Right atrium auricular region (tissue), 2 donors: ENCODE data around the gene NAB2. TPM values are rescaled to one million over a fixed set of nuclear protein-coding genes. Genes with fewer than 3 reads are reported as not detected.

ENCODE experiments used
- DNase-seq: peaks from one replicate; pipeline ENCODE4 v3.0.0-alpha.2; 2019; ENCODE audit warnings: low spot score
- H3K27ac ChIP-seq, 2 donors: fragments of 200-600 bp; sonication (generic); 1 replicate in 1 of 2; 2 replicates in 1 of 2; pipeline ENCODE4 v1.5.1; 2016 to 2019
- H3K27me3 ChIP-seq, 2 donors: fragments of 200-600 bp; sonication (generic); one replicate each; pipeline versions ENCODE4 v1.5.1 to v1.6.0; 2017 to 2019
- H3K36me3 ChIP-seq: fragments of 200-600 bp; sonication (generic); one replicate; pipeline ENCODE4 v1.5.1; 2016
- H3K4me1 ChIP-seq, 2 donors: fragments of 200-600 bp; sonication (generic); one replicate each; pipeline versions ENCODE4 v1.5.1 to v1.6.0; 2017 to 2019
- H3K4me3 ChIP-seq, 2 donors: fragments of 200-600 bp; sonication (generic); 1 replicate in 1 of 2; 2 replicates in 1 of 2; pipeline ENCODE4 v1.5.1; 2017 to 2019; ENCODE audit warnings: mild to moderate bottlenecking in 1 of 2, moderate library complexity in 1 of 2
- H3K9me3 ChIP-seq, 2 donors: fragments of 200-600 bp; sonication (generic); one replicate each; pipeline ENCODE4 v1.5.1; 2019
- CTCF ChIP-seq, 2 donors: fragments of 200-600 bp; sonication (generic); IDR thresholded peaks; one replicate each; pipeline ENCODE4 v1.5.1; 2019; ENCODE audit warnings: antibody characterized with exemption in 2 of 2
- total RNA-seq, 2 donors: library from RNA; depleted of rRNA; stranded (reverse); fragments of >200 nt; gene quantifications; one replicate each; pipeline ENCODE4 v1.1.0, GENCODE V29; 2016

The NAB2 gene
- total RNA-seq, 2 donors from 2014 or later: 9.0 to 21.1 TPM

DNA sequence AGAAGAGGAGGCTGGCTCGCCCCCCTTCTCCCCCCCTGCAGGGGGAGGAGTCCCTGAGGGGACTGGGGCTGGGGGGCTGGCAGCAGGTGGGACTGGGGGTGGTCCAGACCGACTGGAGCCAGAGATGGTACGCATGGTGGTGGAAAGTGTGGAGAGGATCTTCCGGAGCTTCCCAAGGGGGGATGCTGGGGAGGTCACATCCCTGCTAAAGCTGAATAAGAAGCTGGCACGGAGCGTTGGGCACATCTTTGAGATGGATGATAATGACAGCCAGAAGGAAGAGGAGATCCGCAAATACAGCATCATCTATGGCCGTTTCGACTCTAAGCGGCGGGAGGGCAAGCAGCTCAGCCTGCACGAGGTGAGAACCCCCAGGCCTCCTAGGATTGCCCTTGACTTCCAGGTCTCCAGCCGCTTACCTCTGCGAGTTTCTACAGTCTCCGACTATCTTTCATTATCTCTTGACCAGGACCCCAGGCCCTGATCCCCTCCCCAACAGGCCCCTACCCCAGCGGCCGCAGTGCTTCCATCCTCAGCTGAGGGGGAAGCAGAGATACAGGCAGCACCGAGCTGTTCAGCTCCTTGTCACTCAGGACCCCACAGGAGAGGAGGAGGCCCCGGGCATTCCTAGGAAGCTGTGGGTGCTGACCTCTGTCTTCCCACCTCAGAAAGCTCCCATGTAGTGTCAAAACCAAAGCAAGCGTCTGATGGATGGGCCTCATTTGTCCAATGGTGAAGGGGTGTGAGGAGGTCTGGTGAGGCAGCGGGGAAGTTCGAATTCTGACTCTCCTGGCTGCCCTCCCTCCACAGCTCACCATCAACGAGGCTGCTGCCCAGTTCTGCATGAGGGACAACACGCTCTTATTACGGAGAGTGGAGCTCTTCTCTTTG is 3.0 kb downstream of the NAB2 start:
- no peak for DNase-seq
- Histone ChIP-seq H3K4me1 (peaks cover 0 to 62% of the 10 kb centered on the region in 2 donors), H3K4me3 (no peak overlapping the region), H3K9me3 (no peaks in the 10 kb centered on the region), H3K27ac (peak overlapping the region; percentile 15 to 74), H3K27me3 (no peaks in the 10 kb centered on the region), H3K36me3 (peaks cover 49% of the 10 kb centered on the region)
- no peak for TF ChIP-seq CTCF (IDR thresholded peaks at IDR 0.05)

GRCh38 chr12:57092529-57092862 is 3.6 kb downstream of the NAB2 start:
- H3K4me3 ChIP-seq: no peak overlapping the region
- H3K9me3 ChIP-seq: no peaks in the 10 kb centered on the region
- DNase-seq: no peak
- TF ChIP-seq CTCF (IDR thresholded peaks at IDR 0.05): no peak
- H3K27me3 ChIP-seq: no peaks in the 10 kb centered on the region
- peak overlapping the region; percentile 15 to 74 for H3K27ac ChIP-seq
- peaks cover 0 to 60% of the 10 kb centered on the region in 2 donors for H3K4me1 ChIP-seq
- H3K36me3 ChIP-seq: peaks cover 50% of the 10 kb centered on the region

GRCh38 chr12:57092876-57093414 is 4.0 kb downstream of the NAB2 start:
- DNase-seq: no peak
- Histone ChIP-seq H3K4me3 (no peak overlapping the region), H3K4me1 (peaks cover 0 to 56% of the 10 kb centered on the region in 2 donors), H3K27me3 (no peaks in the 10 kb centered on the region), H3K9me3 (no peaks in the 10 kb centered on the region), H3K27ac (peak overlapping the region; percentile 74), H3K36me3 (peaks cover 55% of the 10 kb centered on the region)
- no peak for TF ChIP-seq CTCF (IDR thresholded peaks at IDR 0.05)

- TF ChIP-seq CTCF (IDR thresholded peaks at IDR 0.05): peak in 1 of 2 donors; percentile 58
- H3K9me3 ChIP-seq: no peaks in the 10 kb centered on the region
- no peaks in the 10 kb centered on the region for H3K27me3 ChIP-seq
- DNase-seq: peak; percentile 82
- peaks cover 0 to 51% of the 10 kb centered on the region in 2 donors for H3K4me1 ChIP-seq
- peak overlapping the region; percentile 74 for H3K27ac ChIP-seq
- H3K4me3 ChIP-seq: peak overlapping the region in 1 of 2 donors; percentile 9
- peaks cover 61% of the 10 kb centered on the region for H3K36me3 ChIP-seq
These were observed 4.7 kb downstream of the NAB2 start for GRCh38 chr12:57093415-57094207.

DNA sequence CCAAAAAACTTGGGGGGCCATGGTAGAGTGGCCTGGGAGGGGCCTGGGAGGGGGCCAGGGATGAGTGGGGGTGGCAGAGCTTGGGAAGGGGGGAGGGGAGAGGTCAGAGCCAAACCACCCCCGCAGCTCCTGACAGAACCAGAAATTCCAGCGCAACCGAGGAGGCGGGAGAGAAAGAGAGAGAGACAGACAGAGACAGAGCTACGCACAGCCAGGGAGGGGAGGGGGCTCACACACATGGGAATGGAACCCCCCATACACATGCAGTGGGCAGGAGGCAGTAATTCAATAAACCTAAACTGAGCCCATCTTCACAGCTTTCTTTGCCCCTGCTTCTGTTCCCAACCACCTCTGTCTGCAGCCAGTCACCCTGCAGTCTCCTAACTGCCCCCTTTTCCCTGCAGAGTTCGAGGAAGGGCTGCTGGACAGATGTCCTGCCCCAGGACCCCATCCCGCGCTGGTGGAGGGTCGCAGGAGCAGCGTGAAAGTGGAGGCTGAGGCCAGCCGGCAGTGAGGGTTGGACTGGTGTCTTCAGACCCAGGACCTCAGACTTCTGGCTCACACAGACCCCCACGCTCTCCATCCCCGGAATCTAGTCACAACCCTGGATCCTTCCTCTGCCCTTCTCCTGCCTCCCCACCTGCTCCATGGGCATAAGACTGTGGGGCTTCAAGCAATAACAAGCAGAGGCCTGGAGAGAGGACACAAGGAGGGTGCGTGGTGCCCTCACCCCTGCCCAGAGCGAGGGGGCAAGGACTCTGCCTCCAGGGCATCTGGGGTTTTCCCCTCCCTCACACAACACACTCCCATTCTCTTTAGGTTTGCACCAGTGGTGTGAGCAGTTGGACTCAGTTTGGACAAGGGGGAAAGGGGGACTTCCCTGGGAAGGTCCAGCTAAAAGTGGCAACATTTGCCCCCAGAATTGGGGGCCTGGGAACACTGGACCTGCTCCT is 5.6 kb downstream of the NAB2 start:
- Histone ChIP-seq H3K4me3 (peak overlapping the region in 1 of 2 donors; percentile 9), H3K4me1 (peaks cover 0 to 51% of the 10 kb centered on the region in 2 donors), H3K27ac (peak overlapping the region; percentile 74), H3K9me3 (no peaks in the 10 kb centered on the region), H3K27me3 (no peaks in the 10 kb centered on the region), H3K36me3 (peaks cover 69% of the 10 kb centered on the region)
- no peak for TF ChIP-seq CTCF (IDR thresholded peaks at IDR 0.05)
- DNase-seq: no peak
